ENCODE data around the gene S100B.

DNA sequence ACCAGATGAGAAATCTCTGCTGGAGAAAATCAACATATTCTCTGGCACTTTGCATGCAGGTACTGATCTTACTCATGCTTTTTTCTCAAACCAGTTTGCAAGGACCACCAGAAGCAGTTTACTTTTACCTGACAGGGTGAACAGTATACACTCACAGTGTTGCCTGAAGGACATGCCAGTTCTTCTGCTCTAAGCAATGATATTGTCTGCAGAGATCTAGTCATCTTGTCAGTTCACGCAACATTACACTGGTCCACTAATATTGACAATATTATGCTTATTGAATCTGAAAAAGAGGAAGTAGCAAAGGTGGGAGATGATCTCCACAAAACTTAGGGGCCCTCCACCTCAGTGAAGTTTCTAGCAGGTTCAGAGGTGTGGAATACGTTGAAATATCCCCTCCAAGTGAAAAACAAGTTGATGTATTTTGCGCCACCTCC lies 3.8 kb upstream of the S100B start:
- TF ChIP-seq POLR2AphosphoS5 (IDR thresholded peaks at IDR 0.05) (no peak), EP300 (IDR thresholded peaks at IDR 0.05) (no peak)
- TF ChIP-seq, protein P1, sequence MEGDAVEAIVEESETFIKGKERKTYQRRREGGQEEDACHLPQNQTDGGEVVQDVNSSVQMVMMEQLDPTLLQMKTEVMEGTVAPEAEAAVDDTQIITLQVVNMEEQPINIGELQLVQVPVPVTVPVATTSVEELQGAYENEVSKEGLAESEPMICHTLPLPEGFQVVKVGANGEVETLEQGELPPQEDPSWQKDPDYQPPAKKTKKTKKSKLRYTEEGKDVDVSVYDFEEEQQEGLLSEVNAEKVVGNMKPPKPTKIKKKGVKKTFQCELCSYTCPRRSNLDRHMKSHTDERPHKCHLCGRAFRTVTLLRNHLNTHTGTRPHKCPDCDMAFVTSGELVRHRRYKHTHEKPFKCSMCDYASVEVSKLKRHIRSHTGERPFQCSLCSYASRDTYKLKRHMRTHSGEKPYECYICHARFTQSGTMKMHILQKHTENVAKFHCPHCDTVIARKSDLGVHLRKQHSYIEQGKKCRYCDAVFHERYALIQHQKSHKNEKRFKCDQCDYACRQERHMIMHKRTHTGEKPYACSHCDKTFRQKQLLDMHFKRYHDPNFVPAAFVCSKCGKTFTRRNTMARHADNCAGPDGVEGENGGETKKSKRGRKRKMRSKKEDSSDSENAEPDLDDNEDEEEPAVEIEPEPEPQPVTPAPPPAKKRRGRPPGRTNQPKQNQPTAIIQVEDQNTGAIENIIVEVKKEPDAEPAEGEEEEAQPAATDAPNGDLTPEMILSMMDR (IDR thresholded peaks at IDR 0.05): no peak
